H9 (cell line): Measurements from ENCODE around the gene FILIP1. TPM values are rescaled to one million over a fixed set of nuclear protein-coding genes. Genes with fewer than 3 reads are reported as not detected.

ENCODE experiments used
- DNase-seq: peaks from one replicate; pipeline ENCODE4 v3.0.0-alpha.2; 2017
- H2AFZ ChIP-seq: one replicate; pipeline ENCODE4 v1.6.1; 2013; ENCODE audit warnings: mild to moderate bottlenecking, low read length, control low read depth, moderate library complexity
- H2AK5ac ChIP-seq: 2 replicates; pipeline ENCODE4 v1.6.1; 2013; ENCODE audit warnings: low read length, control low read depth, mixed read lengths; ENCODE audit not compliant: insufficient read length
- H2BK120ac ChIP-seq: one replicate; pipeline ENCODE4 v1.6.1; 2013; ENCODE audit warnings: low read depth, mild to moderate bottlenecking, low read length, control low read depth, inconsistent platforms; ENCODE audit not compliant: poor library complexity, severe bottlenecking
- H2BK12ac ChIP-seq: 2 replicates; pipeline ENCODE4 v1.6.1; 2013; ENCODE audit warnings: low read length, control low read depth, mixed read lengths, low read depth; ENCODE audit not compliant: insufficient read length
- H2BK15ac ChIP-seq: 2 replicates; pipeline ENCODE4 v1.6.1; 2013; ENCODE audit warnings: low read depth, low read length, control low read depth
- H2BK20ac ChIP-seq: one replicate; pipeline ENCODE4 v1.6.1; 2013; ENCODE audit warnings: low read depth, mild to moderate bottlenecking, low read length, control low read depth, inconsistent platforms; ENCODE audit not compliant: poor library complexity, severe bottlenecking
- H2BK5ac ChIP-seq: 2 replicates; pipeline ENCODE4 v1.6.1; 2013; ENCODE audit warnings: low read length, control low read depth, mixed read lengths; ENCODE audit not compliant: insufficient read length
- H3K14ac ChIP-seq: 2 replicates; pipeline ENCODE4 v1.6.1; 2013; ENCODE audit warnings: low read length, control low read depth; ENCODE audit not compliant: insufficient read depth
- H3K18ac ChIP-seq: 2 replicates; pipeline ENCODE4 v1.6.1; 2013; ENCODE audit warnings: low read depth, mild to moderate bottlenecking, mixed read lengths, low read length, control low read depth; ENCODE audit not compliant: insufficient read length
- H3K23ac ChIP-seq: 2 replicates; pipeline ENCODE4 v1.6.1; 2013; ENCODE audit warnings: low read length, control low read depth, mixed read lengths, low read depth; ENCODE audit not compliant: insufficient read length
- H3K23me2 ChIP-seq: 2 replicates; pipeline ENCODE4 v1.6.1; 2013; ENCODE audit warnings: low read depth, mild to moderate bottlenecking, mixed read lengths, low read length, control low read depth; ENCODE audit not compliant: insufficient read length, poor library complexity, severe bottlenecking
- H3K27ac ChIP-seq: 2 replicates; pipeline ENCODE4 v1.5.1; 2013; ENCODE audit warnings: low read length, control low read depth, mixed read lengths, low read depth; ENCODE audit not compliant: insufficient read length
- H3K27me3 ChIP-seq: 2 replicates; pipeline ENCODE4 v1.6.1; 2013; ENCODE audit warnings: low read length, control low read depth, inconsistent platforms; ENCODE audit not compliant: insufficient read depth
- H3K4ac ChIP-seq: 2 replicates; pipeline ENCODE4 v1.6.1; 2013; ENCODE audit warnings: low read depth, mild to moderate bottlenecking, control low read depth, inconsistent platforms, low read length, moderate library complexity
- H3K4me1 ChIP-seq: 2 replicates; pipeline ENCODE4 v1.6.1; 2013; ENCODE audit warnings: low read length, control low read depth, inconsistent platforms; ENCODE audit not compliant: insufficient read depth
- H3K4me2 ChIP-seq: 2 replicates; pipeline ENCODE4 v1.6.1; 2013; ENCODE audit warnings: low read length, control low read depth, mixed read lengths; ENCODE audit not compliant: insufficient read length, insufficient read depth
- H3K56ac ChIP-seq: 2 replicates; pipeline ENCODE4 v1.6.1; 2013; ENCODE audit warnings: low read depth, mild to moderate bottlenecking, mixed read lengths, low read length, control low read depth; ENCODE audit not compliant: insufficient read length
- H3K79me1 ChIP-seq: 2 replicates; pipeline ENCODE4 v1.6.1; 2013; ENCODE audit warnings: low read depth, mild to moderate bottlenecking, moderate library complexity, low read length, control low read depth, inconsistent platforms; ENCODE audit not compliant: insufficient read depth, poor library complexity, severe bottlenecking
- H3K79me2 ChIP-seq: 2 replicates; pipeline ENCODE4 v1.6.1; 2013; ENCODE audit warnings: low read length, control low read depth, inconsistent platforms; ENCODE audit not compliant: insufficient read depth
- H3K9ac ChIP-seq: 2 replicates; pipeline ENCODE4 v1.6.1; 2013; ENCODE audit warnings: low read length, control low read depth, mixed read lengths; ENCODE audit not compliant: insufficient read length; ENCODE audit errors: extremely low read depth
- H3K9me3 ChIP-seq: one replicate; pipeline ENCODE4 v1.6.1; 2013; ENCODE audit warnings: low read depth, low read length, inconsistent platforms; ENCODE audit not compliant: control insufficient read depth
- H3T11ph ChIP-seq: one replicate; pipeline ENCODE4 v1.6.1; 2013; ENCODE audit warnings: mild to moderate bottlenecking, low read length, control low read depth, inconsistent platforms
- H4K20me1 ChIP-seq: one replicate; pipeline ENCODE4 v1.6.1; 2013; ENCODE audit not compliant: control insufficient read depth, insufficient read length, insufficient read depth
- H4K5ac ChIP-seq: 2 replicates; pipeline ENCODE4 v1.6.1; 2013; ENCODE audit warnings: low read depth, mild to moderate bottlenecking, mixed read lengths, low read length, control low read depth; ENCODE audit not compliant: insufficient read length
- H4K8ac ChIP-seq: replicated peaks from 2 replicates; pipeline ENCODE4 v1.6.1; 2013; ENCODE audit warnings: low read length, control low read depth, mixed read lengths, low read depth; ENCODE audit not compliant: insufficient read length
- H4K91ac ChIP-seq: 2 replicates; pipeline ENCODE4 v1.6.1; 2013; ENCODE audit warnings: low read depth, mild to moderate bottlenecking, moderate library complexity, mixed read lengths, low read length, control low read depth; ENCODE audit not compliant: insufficient read length
- H3K27ac Mint-ChIP-seq, 3 experiments: 2 replicates in 2 of 3; 3 replicates in 1 of 3; pipeline ENCODE4 v1.8.0; 2020 to 2021; ENCODE audit warnings: mixed read lengths in 3 of 3, mild to moderate bottlenecking in 1 of 3, moderate library complexity in 1 of 3
- H3K27me3 Mint-ChIP-seq: 2 replicates; pipeline ENCODE4 v1.8.0; 2021; ENCODE audit warnings: low read depth, mild to moderate bottlenecking, moderate library complexity, mixed read lengths
- H3K36me3 Mint-ChIP-seq, 3 experiments: 2 replicates in 2 of 3; 3 replicates in 1 of 3; pipeline ENCODE4 v1.8.0; 2020 to 2021; ENCODE audit warnings: low read depth in 3 of 3, mixed read lengths in 3 of 3; ENCODE audit not compliant: insufficient read depth in 1 of 3
- H3K4me1 Mint-ChIP-seq, 2 experiments: 2 replicates each; pipeline ENCODE4 v1.8.0; 2020; ENCODE audit warnings: mixed read lengths in 2 of 2
- H3K4me3 Mint-ChIP-seq, 2 experiments: 2 replicates in 1 of 2; 3 replicates in 1 of 2; pipeline ENCODE4 v1.8.0; 2020 to 2021; ENCODE audit warnings: mild to moderate bottlenecking in 2 of 2, mixed read lengths in 2 of 2, moderate library complexity in 1 of 2
- H3K9me3 Mint-ChIP-seq, 2 experiments: 2 replicates in 1 of 2; 3 replicates in 1 of 2; pipeline ENCODE4 v1.8.0; 2020; ENCODE audit warnings: mild to moderate bottlenecking in 2 of 2, mixed read lengths in 2 of 2, moderate library complexity in 1 of 2
- CTCF ChIP-seq: fragments of 200-600 bp; sonication (generic); conservative IDR thresholded peaks from 3 replicates; pipeline ENCODE4 v1.8.0; 2021; ENCODE audit warnings: antibody characterized with exemption, mild to moderate bottlenecking
- total RNA-seq: library from RNA; stranded (reverse); gene quantifications from 2 replicates; pipeline ENCODE4 v1.2.1, GENCODE V29; 2021

Gene FILIP1
- total RNA-seq, 1 experiment from 2014 or later: 10.5 TPM

- DNase-seq: no peak
- Histone ChIP-seq H3K18ac (no peak overlapping the region), H2BK120ac (no peak overlapping the region), H3K4me1 (no peaks in the 10 kb centered on the region), H2BK15ac (no peak overlapping the region), H2BK5ac (no peak overlapping the region), H3K23me2 (no peaks in the 10 kb centered on the region), H3K4ac (no peak overlapping the region), H4K8ac (no peak overlapping the region), H3K9ac (no peak overlapping the region), H3K14ac (no peak overlapping the region), H3K79me1 (no peaks in the 10 kb centered on the region), H2AK5ac (no peak overlapping the region), H3K56ac (no peak overlapping the region), H3K27ac (no peak overlapping the region), H2AFZ (no peak overlapping the region), H2BK20ac (no peak overlapping the region), H3K27me3 (no peaks in the 10 kb centered on the region), H3K9me3 (no peaks in the 10 kb centered on the region), H3K4me2 (no peak overlapping the region), H3K23ac (no peak overlapping the region), H2BK12ac (no peak overlapping the region), H4K5ac (no peak overlapping the region), H4K91ac (no peak overlapping the region), H4K20me1 (no peaks in the 10 kb centered on the region), H3T11ph (no peak overlapping the region), H3K79me2 (no peaks in the 10 kb centered on the region)
- no peak overlapping the region for H3K27ac Mint-ChIP-seq
- no peaks in the 10 kb centered on the region; the same call in 1 of the 2 replicates for H3K27me3 Mint-ChIP-seq
- no peaks in the 10 kb centered on the region for H3K36me3 Mint-ChIP-seq
- no peak for TF ChIP-seq CTCF
- no peaks in the 10 kb centered on the region for H3K9me3 Mint-ChIP-seq
- H3K4me1 Mint-ChIP-seq: peaks cover under 1 to 2% of the 10 kb centered on the region in 2 experiments; a peak in 3 of 4 replicates
- no peak overlapping the region for H3K4me3 Mint-ChIP-seq
These were observed 96.4 kb downstream of the FILIP1 start for GRCh38 chr6:75397171-75397570.
